Fibroblast of skin of right quadriceps (primary cell): ENCODE data around the gene DSCAM.
"Not testable (repeated sequence)": the region's sequence is repeated elsewhere in the genome, so short reads cannot be mapped to it uniquely, and the experiment has no call there.

Experiments used
- DNase-seq: peaks from one replicate; pipeline ENCODE4 v3.0.0-alpha.2; 2013

Gene DSCAM, protein sequence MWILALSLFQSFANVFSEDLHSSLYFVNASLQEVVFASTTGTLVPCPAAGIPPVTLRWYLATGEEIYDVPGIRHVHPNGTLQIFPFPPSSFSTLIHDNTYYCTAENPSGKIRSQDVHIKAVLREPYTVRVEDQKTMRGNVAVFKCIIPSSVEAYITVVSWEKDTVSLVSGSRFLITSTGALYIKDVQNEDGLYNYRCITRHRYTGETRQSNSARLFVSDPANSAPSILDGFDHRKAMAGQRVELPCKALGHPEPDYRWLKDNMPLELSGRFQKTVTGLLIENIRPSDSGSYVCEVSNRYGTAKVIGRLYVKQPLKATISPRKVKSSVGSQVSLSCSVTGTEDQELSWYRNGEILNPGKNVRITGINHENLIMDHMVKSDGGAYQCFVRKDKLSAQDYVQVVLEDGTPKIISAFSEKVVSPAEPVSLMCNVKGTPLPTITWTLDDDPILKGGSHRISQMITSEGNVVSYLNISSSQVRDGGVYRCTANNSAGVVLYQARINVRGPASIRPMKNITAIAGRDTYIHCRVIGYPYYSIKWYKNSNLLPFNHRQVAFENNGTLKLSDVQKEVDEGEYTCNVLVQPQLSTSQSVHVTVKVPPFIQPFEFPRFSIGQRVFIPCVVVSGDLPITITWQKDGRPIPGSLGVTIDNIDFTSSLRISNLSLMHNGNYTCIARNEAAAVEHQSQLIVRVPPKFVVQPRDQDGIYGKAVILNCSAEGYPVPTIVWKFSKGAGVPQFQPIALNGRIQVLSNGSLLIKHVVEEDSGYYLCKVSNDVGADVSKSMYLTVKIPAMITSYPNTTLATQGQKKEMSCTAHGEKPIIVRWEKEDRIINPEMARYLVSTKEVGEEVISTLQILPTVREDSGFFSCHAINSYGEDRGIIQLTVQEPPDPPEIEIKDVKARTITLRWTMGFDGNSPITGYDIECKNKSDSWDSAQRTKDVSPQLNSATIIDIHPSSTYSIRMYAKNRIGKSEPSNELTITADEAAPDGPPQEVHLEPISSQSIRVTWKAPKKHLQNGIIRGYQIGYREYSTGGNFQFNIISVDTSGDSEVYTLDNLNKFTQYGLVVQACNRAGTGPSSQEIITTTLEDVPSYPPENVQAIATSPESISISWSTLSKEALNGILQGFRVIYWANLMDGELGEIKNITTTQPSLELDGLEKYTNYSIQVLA (N-terminal part only)

DNA sequence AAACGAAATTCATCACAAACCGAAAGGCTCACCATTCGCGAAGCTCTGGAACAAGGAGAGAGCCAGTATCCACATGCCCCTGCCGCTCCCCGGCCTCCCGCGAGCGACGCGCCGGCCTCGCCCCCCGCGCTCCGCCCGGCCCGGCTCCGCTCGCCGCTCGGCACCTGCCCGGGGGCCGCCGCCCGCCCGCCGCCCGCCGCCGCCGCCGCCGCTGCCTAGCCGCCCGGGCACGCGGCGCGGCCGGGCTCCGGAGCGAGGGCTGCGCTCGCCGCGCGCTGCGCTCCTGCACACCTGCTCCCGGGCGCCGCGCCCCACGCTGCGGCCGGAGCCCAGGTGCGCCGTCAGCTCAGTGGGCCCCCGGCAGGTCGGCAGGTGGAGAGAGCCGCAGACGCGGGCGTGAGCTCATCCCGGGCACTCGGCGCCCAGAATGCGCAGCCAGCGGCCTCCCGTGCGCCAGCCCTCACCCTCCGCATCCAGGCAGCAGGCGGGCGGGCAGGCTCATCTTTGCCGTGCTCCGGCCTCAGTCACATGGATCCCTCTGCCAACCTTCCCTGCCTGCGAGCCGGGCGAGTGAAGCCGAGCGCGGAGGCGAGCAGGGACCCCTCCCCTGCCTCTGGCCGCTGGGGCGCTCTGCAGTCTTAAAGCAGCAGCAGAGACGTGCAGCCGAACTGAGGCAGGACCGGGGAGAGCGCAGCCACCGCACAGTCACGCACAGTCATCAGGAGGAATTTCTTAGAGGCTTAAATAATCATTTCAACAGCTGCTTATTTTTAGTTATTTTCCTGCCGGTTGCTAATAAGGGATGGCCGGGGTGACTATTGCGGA is at the start of gene DSCAM:
Gene DSCAM (minus strand): TSS at position 572 of the 825 bp plus-strand sequence. CDS start 497 bp downstream, at position 75.
- no peak for DNase-seq

DNA sequence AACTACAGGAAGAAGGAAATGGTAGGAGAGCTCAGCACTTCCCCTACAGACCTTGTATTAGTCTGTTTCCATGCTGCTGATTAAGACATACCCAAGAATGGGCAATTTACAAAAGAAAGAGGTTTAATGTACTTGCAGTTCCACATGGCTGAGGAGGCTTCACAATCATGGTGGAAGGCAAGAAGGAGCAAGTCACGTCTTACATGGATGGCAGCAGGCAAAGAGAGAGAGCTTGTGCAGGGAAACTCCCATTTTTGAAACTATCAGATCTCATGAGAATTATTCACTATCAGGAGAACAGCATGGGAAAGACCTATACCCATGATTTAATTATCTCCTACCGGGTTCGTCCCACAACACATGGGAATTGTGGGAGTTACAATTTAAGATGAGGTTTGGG is 48.7 kb upstream of the DSCAM start:
- DNase-seq, result not testable (repeated sequence)

DNA sequence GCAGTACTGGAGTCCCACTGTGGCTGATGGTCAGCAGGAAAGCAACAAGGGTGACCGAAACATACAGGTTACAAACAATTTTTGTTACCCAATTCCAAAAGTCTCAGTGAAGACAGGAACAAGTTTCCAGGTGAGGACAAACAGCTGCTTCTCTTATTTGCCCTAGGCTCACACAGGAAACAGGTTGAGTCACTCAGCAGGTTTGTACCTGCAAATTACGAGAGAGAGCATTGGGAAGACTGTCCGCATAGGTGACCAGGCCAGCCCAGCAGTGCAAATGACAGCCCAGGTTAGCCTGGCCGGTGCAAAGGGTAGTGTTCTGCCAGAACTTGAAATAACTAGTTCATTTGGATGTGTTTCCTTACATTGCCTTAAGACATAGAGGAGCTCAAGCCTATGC is 40.0 kb upstream of the DSCAM start:
- no peak for DNase-seq

DNA sequence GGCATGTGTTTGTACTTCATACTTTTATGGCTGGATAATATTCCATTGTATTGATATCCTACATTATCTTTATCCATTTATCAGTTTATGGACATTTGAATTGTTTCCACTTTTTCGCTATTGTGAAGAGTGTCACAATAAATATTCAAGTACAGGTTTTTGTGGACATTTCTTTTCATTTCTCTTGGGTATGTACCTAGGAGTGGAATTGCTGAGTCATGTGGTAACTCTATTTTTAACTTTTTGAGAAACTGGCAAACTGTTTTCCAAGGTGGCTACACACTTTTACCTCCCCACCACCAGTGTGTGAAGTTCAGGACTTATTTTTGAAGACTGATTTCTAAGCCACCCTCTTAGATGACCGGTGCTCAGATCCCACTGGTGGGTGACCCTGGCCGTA is 39.0 kb upstream of the DSCAM start:
- no peak for DNase-seq

DNA sequence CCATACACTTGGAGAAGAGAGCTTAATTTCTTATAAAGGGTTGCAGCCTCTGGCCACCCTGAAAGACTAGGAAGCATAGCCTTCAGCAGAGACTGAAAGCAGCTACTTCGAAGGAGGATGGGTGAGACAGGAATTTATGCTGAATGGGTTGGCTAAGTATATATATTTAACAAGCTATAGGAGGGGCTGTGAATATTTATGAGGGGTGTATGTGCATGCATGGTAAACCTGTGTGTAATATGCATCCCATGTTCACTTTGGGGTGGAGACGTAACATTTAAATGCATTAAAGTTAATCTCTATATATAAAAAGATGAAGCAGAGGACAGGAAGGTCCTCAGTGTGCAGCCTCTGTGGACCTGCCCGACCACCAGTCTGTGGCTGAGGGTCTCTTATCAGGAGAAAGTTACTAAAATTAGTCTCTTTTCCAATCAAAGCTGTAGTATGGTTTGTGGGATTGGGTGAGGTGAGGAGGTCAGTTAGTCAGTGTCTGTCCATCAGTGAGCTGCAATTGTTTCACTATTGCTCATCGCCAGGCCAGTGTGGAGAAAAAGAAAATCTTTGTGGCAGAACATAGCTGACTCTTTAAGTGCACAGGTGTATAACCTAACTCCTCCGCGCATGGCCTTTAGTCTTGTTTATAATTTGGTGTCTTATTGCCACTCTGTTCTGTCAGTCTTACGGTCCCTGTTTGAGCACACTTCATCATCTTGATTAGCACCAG is 35.4 kb upstream of the DSCAM start:
- no peak for DNase-seq

DNA sequence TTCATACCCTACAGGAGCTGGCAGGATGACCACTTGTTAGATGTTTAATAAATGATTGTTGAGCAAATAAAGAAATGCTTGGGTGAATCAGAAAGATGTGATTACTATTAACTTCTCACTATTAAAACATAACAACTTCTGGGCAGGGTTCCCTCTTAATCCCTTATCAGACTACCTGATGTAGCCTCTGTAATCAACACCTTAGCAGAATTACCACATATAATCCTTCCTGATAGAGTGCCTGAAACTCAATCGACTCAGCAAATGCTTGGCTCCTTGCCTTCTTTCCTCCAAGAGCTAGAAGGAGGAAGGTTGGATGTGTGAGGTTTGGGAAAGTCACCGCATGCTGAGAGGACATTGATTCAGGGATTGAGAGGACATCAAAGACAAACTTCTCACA is 34.8 kb upstream of the DSCAM start:
- DNase-seq, result no peak

DNA sequence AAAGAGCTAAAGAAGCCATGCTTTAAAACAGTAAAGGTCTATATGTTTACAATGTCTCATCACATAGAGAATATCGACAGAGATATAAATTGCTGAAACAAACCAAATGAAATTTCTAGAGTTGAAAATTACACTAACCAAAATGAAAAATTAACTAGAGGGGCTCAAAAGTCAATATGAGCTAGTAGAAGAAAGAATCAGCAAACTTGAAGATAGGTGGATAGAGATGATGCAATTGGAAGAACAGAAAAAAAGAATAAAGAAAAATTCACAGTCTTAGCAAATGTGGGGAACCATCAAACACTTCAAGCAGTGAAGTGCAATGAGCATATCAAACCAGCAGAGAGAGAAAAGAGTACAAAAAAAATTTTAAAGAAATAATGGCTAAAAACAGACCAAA is 24.1 kb upstream of the DSCAM start:
- no peak for DNase-seq

DNA sequence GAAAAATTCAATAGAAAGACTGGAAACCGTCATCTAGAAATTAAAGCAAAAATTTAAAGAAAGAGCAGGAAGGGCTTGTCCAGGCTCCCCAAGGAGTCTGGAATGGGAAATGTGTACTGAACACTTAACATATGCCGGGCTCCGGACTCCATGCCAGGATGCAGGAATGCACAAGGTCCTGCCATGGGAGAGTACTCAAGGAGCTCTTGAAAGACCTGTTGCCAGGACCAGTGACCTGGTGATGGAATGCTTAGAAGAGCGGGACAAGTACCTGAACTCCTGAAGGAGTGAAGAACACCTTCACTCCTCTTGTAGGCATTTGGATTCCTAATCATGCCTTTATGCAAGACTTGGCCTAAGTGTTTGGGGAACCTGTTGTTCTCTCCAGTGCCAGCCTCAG is 16.9 kb upstream of the DSCAM start:
- DNase-seq, result no peak

DNA sequence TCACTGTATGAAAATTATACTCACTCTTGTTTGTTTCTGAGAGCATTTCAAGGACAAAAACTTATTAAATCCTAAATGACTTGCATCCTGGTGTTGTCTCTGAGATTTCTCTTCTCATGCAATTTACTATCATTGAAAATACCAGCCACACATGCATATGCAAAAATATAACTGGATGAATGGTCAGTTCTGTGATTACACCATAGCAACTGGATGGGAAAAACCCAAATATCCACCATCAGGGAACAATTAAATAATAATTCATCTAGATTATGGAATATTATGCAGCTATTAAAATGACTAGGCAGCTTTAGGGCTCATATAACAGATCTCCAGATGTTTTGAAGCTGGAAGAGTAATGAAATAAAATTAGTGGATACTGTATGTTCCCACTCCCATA is 11.6 kb upstream of the DSCAM start:
- no peak for DNase-seq

DNA sequence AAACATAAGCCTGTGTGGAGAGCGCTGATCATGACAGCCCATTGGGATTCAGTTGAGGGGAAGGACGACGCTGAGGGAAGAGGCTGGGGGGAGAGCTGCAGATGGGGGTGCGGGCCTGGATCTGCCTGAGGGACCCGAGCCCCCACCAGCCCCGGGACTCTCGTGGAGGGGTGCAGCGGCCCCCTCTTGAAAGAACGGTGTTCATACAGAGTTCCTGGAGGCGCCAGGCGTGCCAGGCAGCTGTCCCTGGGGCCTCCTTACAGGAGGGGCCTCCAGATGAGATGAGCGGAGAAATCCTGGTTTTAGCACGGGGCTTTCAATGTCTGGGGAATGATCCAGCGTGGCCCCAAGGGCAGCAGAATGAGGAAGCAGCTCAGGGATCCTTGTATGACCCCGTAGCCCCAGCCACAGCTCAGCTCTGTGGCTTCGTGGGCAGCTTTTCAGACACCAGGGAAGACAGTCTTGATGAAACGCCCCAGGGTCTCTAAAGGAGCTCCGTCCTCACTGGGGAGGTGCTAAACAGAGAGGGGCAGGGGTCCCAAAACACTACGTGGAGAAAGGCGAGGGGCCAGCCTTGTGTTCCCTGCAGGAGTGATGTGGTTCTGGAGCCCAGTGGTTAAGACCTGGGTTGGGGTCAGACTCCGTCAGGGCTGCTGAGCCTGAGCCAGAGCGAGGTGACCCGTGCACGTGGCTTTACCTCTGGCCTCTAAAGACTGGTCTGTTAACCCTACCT is 7.2 kb upstream of the DSCAM start:
- DNase-seq, result no peak

DNA sequence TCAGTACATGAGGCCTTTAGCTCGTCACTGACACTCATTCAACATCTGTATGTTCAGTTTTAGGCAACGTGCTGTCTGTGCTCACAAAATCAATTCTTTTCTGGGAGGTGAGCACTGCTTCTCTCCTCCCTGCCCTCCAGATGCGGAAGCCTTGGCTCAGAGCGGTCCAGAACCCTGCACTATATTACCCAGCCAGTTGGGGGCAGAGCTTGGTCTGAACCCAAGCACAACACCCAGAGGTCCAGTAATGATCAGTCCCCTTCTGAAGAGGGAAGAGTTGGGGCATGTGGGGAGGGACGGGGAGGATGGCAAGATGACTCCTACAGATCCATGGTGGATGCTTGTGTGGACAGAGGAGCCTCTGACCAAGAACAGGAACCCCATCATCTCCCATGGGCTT is 5.6 kb upstream of the DSCAM start:
- no peak for DNase-seq

DNA sequence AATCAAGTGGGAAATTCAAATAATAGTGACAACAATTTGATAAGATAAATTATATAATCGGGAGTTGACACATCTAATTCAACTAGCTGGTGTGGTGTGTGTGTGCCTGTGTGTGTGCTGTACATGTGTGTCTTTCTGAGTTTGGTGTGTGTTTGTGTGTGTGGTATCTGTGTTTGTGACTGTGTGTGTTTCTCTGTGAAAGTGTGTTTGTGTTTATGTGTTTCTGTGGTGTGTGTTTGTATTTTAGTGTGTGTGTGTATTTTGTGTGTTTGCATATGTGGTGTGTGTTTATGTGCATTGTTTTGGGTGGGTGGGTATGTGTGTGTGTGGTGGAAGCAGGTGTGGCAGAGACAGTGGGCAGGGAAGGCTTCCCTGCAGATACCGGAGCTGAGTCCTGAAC is 4.8 kb upstream of the DSCAM start:
- DNase-seq, result no peak

DNA sequence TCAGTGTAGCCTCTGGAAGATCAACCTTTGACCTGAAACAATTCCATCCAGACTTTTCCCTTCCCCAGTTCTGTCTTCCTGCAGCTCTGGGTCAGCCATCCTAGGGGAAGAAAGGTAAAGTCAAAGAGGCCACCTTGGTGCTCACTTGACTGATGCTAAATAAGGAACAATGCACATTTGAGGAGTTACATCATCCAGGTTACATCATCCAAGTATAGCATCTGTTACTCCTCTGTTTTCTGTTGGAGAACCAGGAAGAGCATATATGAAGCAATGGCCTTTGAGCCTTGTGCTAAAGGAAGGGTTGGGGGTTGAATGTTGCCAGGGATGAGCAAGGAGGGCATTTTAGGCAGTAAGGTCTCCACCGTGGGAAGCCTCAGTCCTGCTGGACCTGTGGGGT is 3.1 kb upstream of the DSCAM start:
- no peak for DNase-seq

DNA sequence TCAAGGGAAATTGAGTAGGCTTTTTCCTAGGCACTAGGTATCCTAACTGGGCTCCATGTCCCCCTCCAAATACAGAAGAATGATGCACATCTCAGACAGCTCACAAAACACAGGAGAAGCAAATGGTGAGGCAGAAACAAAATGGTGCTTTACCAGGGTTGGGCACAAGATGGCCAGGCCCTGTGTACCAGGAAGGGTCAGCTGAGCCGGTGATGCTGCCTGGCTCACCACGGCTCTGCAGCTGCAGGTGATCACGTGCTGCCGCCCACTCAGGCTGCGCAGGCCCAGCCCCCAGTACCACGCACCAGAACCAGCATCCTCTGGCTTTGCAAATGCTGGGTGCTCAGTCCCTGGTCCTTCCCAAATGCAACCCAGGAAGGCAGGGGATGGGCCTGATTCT is 993 bp upstream of the DSCAM start:
- DNase-seq, result no peak

DNA sequence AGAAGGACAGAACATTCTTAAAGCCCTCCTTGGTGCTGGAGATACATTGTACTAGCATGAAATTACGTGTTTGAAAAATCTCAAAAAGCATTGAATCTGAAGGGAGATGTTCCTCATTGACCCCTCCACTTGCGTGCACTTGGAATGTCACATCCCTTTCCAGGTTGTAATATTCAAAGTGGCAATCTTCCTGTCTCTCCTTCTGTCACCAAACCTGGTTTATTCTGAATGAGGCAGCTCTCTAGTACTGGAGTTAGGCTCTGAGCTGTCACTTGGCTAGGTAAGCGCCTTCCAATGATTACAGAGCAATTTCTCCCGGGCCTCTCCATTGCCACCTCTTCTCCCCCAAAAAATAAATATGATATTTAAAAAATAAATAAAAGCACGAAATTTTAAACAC is 855 bp downstream of the DSCAM start:
- no peak for DNase-seq

DNA sequence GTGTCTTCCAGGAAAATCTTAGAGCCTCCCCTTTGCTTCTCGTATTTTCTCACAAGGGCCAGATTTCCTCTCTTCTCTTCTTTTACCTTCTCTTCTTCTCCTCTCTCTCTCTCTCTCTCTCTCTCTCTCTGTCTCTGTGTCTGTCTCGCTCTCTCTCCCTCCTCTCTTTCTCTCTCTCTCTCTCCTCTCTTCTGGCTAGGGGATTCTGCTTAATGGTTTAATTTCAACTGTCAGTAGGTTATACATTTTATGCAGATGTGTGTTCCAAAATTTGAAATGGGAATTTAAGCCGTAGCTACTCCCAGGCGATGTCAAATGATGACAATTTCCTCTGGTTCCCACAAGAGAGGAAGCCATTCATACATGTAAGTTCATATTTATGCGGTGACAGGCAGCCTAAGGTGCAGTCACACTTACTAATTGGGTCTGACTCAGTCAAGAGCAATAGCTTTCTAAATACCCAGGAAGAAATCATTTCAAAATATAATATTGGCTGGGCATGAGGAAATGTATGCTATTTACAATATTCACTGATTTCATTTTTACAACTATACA is 1.4 kb downstream of the DSCAM start:
- DNase-seq, result peak; percentile 65

DNA sequence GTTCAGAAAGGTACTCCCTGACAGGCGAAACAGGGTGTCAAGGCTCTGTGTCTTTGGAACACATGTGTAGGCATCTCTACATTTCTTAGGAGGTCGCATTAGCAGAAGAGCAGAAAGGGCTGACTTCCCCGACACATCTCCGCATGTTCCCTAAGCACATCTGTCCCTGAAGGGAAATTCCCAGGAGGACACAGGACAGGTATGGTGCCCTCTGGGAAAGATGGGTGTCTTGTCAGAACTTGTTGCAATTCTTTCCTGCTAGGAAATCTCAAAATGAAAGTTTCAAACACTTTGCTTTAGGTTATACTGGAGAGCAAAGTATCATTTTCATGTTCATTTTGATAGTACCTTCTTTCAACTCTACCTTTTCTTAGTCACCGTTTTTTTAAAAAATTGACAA is 2.0 kb downstream of the DSCAM start:
- no peak for DNase-seq

DNA sequence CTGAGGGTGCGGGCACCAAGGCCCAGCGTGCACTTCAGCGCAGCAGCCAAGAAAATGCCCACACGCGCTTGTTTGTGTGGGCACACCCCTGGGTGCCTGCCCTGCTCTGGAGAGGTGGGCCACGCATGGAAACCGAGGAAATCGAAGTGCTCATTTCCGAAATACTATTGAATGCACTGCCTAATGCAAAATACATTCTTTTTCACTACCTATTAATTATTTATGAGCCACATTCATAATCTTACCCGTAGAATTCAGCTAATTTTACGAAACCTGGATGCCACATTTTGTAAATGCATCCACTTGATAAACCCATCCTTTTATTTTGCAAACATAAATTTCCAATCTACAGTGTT is 4.8 kb downstream of the DSCAM start:
- no peak for DNase-seq

DNA sequence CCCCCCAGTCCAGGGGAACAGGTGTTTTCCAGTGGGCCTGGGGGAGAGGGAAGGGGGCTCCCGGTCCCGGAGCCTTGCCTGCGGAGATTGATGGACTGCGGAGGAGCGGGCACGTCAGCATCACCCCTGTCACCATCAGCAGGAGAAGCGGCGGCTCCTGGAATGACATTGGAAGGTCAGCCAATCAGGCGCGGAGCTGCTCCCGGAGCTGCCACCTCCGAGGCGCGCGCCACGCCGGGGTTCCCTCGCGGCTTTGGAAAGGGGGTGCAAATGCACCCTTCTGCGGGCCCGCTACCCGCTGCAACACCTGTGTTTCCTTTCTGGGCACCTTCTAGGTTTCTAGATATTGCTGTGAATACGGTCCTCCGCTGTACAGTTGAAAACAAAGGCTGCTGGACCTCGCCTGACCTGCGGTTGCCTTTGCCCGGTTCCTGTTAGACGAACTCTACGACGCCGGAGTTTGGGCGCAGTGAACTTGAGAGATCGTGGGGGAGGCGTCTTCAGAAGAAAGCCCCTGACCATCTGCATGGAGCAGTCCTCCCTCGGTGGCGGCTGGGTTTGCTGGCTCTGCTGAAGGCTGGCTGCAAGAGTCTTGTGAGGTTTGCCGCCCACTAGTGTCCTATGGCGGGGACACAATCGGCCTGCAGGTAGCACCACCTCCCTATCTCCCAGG is 5.3 kb downstream of the DSCAM start:
- DNase-seq, result peak; percentile 56

DNA sequence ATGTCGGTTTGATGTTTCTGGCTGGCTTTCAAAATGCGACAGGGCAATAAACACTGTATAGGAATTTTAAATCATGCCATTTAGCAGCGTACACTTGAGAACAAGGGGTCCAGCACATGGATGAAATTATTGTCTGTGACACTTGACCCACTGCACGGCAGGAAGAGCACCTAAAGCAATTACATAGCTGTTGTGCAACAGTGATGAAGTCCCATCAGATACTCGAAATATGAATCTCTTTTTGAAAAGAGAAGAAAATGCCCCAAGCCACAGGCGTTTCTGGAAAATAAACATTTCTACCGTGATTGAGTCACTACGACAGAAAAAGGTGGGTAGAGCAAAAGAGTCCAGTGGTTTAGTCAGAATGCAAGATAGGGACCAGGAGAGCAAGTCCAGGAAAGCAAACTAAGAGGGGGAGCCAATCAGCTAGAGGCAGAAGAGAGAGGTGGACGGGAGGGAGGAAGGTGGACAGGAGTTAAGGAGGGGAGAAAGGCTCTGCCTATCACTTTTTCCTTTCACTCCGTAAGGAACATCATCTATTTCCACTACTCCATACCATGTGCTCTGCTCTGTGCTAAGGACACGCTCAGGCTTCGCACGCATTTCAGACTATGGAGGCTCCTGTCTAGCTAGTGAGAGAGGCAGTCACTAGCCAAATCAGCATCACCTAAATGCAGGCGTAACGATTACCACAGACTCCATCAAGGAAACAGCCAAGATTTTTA is 6.4 kb downstream of the DSCAM start:
- peak; percentile 46 for DNase-seq
